Vagina (tissue), 2 donors: ENCODE measurements around the gene LYPD1.

Source experiments
- POLR2A ChIP-seq, 2 donors: fragments of 450-650 bp; IDR thresholded peaks; one replicate each; pipeline ENCODE4 v1.6.1; 2017; ENCODE audit warnings: antibody characterized with exemption in 2 of 2, mild to moderate bottlenecking in 2 of 2, moderate library complexity in 2 of 2
- TF ChIP-seq, protein P1 (sequence below), 3 experiments: fragments of 450-650 bp in 2 of 3; fragments of 200-600 bp in 1 of 3; sonication (generic) in 1 of 3; IDR thresholded peaks; one replicate each; pipeline ENCODE4 v1.5.1; 2017 to 2019; ENCODE audit warnings: antibody characterized with exemption in 3 of 3, mild to moderate bottlenecking in 2 of 3, moderate library complexity in 2 of 3

DNA sequence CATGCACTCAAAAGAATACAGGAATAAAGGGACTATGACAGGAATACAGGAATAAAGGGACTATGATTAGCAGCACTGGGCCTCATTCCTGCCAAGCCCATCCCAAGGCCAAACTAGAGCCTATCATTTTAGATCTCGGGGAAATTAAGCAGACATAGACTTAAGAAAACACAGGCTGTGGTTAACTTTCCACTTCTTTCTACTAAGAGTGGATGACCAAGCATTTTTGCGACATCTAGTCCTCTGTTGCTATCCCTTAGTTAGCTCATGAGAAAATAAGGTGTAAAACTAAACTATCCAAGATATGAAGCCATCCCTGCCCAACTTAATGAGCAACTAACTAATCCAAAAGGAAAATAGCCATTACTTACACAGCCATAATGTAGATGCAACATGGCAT lies 5.9 kb downstream of the LYPD1 start:
- TF ChIP-seq, protein P1, sequence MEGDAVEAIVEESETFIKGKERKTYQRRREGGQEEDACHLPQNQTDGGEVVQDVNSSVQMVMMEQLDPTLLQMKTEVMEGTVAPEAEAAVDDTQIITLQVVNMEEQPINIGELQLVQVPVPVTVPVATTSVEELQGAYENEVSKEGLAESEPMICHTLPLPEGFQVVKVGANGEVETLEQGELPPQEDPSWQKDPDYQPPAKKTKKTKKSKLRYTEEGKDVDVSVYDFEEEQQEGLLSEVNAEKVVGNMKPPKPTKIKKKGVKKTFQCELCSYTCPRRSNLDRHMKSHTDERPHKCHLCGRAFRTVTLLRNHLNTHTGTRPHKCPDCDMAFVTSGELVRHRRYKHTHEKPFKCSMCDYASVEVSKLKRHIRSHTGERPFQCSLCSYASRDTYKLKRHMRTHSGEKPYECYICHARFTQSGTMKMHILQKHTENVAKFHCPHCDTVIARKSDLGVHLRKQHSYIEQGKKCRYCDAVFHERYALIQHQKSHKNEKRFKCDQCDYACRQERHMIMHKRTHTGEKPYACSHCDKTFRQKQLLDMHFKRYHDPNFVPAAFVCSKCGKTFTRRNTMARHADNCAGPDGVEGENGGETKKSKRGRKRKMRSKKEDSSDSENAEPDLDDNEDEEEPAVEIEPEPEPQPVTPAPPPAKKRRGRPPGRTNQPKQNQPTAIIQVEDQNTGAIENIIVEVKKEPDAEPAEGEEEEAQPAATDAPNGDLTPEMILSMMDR (IDR thresholded peaks at IDR 0.05), result no peak
- TF ChIP-seq POLR2A (IDR thresholded peaks at IDR 0.05), result no peak
